HG03442 (cell line): Measurements from ENCODE around the gene CCDC188.

Experiments used
- ATAC-seq: cut with Tn5 transposase; IDR thresholded peaks from one replicate; pipeline ENCODE4 v1.9.1; 2021; ENCODE audit warnings: mild to moderate bottlenecking, moderate library complexity; ENCODE audit not compliant: unreplicated experiment

The CCDC188 gene

GRCh38 chr22:20151276-20151588 is 377 bp upstream of the CCDC188 start:
- no peak for ATAC-seq

GRCh38 chr22:20149257-20150250 is 1.3 kb downstream of the CCDC188 start:
- no peak for ATAC-seq

GRCh38 chr22:20148414-20148813 is 2.4 kb downstream of the CCDC188 start:
- no peak for ATAC-seq

GRCh38 chr22:20147237-20147988 is 3.4 kb downstream of the CCDC188 start:
- ATAC-seq, result no peak

- no peak for ATAC-seq
Measured at GRCh38 chr22:20146777-20147176, 4.1 kb downstream of the CCDC188 start.

- no peak for ATAC-seq
Measured at GRCh38 chr22:20145832-20146223, 5.0 kb downstream of the CCDC188 start.

GRCh38 chr22:20145206-20145831 is 5.5 kb downstream of the CCDC188 start:
- no peak for ATAC-seq

GRCh38 chr22:20143883-20144665 is 6.8 kb downstream of the CCDC188 start:
- ATAC-seq, result no peak

- no peak for ATAC-seq
Measured at GRCh38 chr22:20142711-20143621, 7.9 kb downstream of the CCDC188 start.

- ATAC-seq, result no peak
Measured at GRCh38 chr22:20141186-20142077, 9.4 kb downstream of the CCDC188 start.

GRCh38 chr22:20140521-20140964 is 10.3 kb downstream of the CCDC188 start:
- no peak for ATAC-seq

GRCh38 chr22:20140107-20140445 is 10.8 kb downstream of the CCDC188 start:
- ATAC-seq, result no peak

- no peak for ATAC-seq
Measured at GRCh38 chr22:20139391-20140106, 11.3 kb downstream of the CCDC188 start.

GRCh38 chr22:20138868-20139267 is 12.0 kb downstream of the CCDC188 start:
- ATAC-seq, result no peak

- ATAC-seq, result no peak
Measured at GRCh38 chr22:20138417-20138738, 12.5 kb downstream of the CCDC188 start.

GRCh38 chr22:20137671-20138416 is 13.0 kb downstream of the CCDC188 start:
- no peak for ATAC-seq

GRCh38 chr22:20137113-20137512 is 13.7 kb downstream of the CCDC188 start:
- no peak for ATAC-seq

- ATAC-seq, result no peak
Measured at GRCh38 chr22:20136603-20136873, 14.3 kb downstream of the CCDC188 start.
